Suprapubic skin (tissue), 4 donors: ENCODE results near the gene MORC2.

ENCODE experiments used
- CTCF ChIP-seq, 2 donors: fragments of 200-600 bp in 1 of 2; fragments of 450-650 bp in 1 of 2; sonication (generic) in 1 of 2; IDR thresholded peaks; one replicate each; pipeline ENCODE4 v1.5.1; 2016 to 2019; ENCODE audit warnings: antibody characterized with exemption in 2 of 2, mild to moderate bottlenecking in 1 of 2, moderate library complexity in 1 of 2
- POLR2A ChIP-seq, 2 donors: fragments of 450-650 bp; IDR thresholded peaks; one replicate each; pipeline ENCODE4 v1.6.1; 2017; ENCODE audit warnings: antibody characterized with exemption in 2 of 2, mild to moderate bottlenecking in 2 of 2, moderate library complexity in 2 of 2
- POLR2AphosphoS5 ChIP-seq, 3 donors: sonication (generic); formaldehyde crosslinking; IDR thresholded peaks; one replicate each; pipeline ENCODE4 v1.6.1; 2017; ENCODE audit warnings: antibody characterized with exemption in 3 of 3

- TF ChIP-seq CTCF (IDR thresholded peaks at IDR 0.05) (no peak), POLR2A (IDR thresholded peaks at IDR 0.05) (no peak), POLR2AphosphoS5 (IDR thresholded peaks at IDR 0.05) (no peak)
These were observed 1.2 kb upstream of the MORC2 start for GRCh38 chr22:30969532-30970355.
